ENCODE measurements around the gene MFAP3L. TPM values are rescaled to one million over a fixed set of nuclear protein-coding genes. Genes with fewer than 3 reads are reported as not detected.

The MFAP3L gene
- total RNA-seq, 4 donors from 2014 or later, result 3.2 to 11.3 (median 4.6) TPM

GRCh38 chr4:170001745-170002267 lies 24.4 kb downstream of the MFAP3L start:
- ATAC-seq, result no peak
- no peaks in the 10 kb centered on the region for H3K27me3 ChIP-seq
- no peaks in the 10 kb centered on the region for H3K36me3 ChIP-seq
- peaks cover 0 to 11% of the 10 kb centered on the region in 2 donors for H3K4me1 ChIP-seq
- no peak overlapping the region for H3K27ac ChIP-seq
- TF ChIP-seq CTCF (IDR thresholded peaks at IDR 0.05 in 4 of 5, conservative IDR thresholded peaks at IDR 0.05 in 1 of 5) (no peak), POLR2A (IDR thresholded peaks at IDR 0.05) (no peak)
- in situ Hi-C loops (cut with MboI; ENCODE audit: low sequenced_read_pairs in 4 of 4) (no loop called here), intact Hi-C loops (cut with DNase I; ENCODE audit: low total_unique reads) (loop anchor here (10.0 kb wide), 1 partner anchor 97 kb away; no protein-coding TSS in a partner anchor)
- H3K9me3 ChIP-seq, result no peaks in the 10 kb centered on the region
- no peak for DNase-seq
- no peak overlapping the region for H3K4me3 ChIP-seq

- H3K4me3 ChIP-seq, result no peak overlapping the region
- no peak overlapping the region for H3K27ac ChIP-seq
- H3K4me1 ChIP-seq, result peaks cover 0 to 11% of the 10 kb centered on the region in 2 donors
- intact Hi-C loops (cut with DNase I; ENCODE audit: low total_unique reads), result loop anchor here (10.0 kb wide), 1 partner anchor 96 kb away; no protein-coding TSS in a partner anchor
- DNase-seq (no peak), ATAC-seq (no peak)
- TF ChIP-seq CTCF (IDR thresholded peaks at IDR 0.05 in 4 of 5, conservative IDR thresholded peaks at IDR 0.05 in 1 of 5) (no peak), POLR2A (IDR thresholded peaks at IDR 0.05) (no peak)
- no peaks in the 10 kb centered on the region for H3K27me3 ChIP-seq
- H3K36me3 ChIP-seq, result no peaks in the 10 kb centered on the region
- in situ Hi-C loops (cut with MboI; ENCODE audit: low sequenced_read_pairs in 4 of 4), result no loop called here
- no peaks in the 10 kb centered on the region for H3K9me3 ChIP-seq
Observed at GRCh38 chr4:170001011-170001744, 25.0 kb downstream of the MFAP3L start.

- in situ Hi-C loops (cut with MboI; ENCODE audit: low sequenced_read_pairs in 4 of 4), result no loop called here
- H3K27me3 ChIP-seq, result no peaks in the 10 kb centered on the region
- H3K4me1 ChIP-seq, result peaks cover 0 to 1% of the 10 kb centered on the region in 2 donors
- ATAC-seq, result no peak
- DNase-seq, result no peak
- H3K9me3 ChIP-seq, result no peaks in the 10 kb centered on the region
- intact Hi-C loops (cut with DNase I; ENCODE audit: low total_unique reads), result loop anchor here (10.0 kb wide), 1 partner anchor 95 kb away; no protein-coding TSS in a partner anchor
- no peak for TF ChIP-seq POLR2A (IDR thresholded peaks at IDR 0.05)
- TF ChIP-seq CTCF (IDR thresholded peaks at IDR 0.05 in 4 of 5, conservative IDR thresholded peaks at IDR 0.05 in 1 of 5), result no peak
- no peaks in the 10 kb centered on the region for H3K36me3 ChIP-seq
- H3K27ac ChIP-seq, result no peak overlapping the region
- no peak overlapping the region for H3K4me3 ChIP-seq
Observed at GRCh38 chr4:169999923-170000322, 26.3 kb downstream of the MFAP3L start.

- Histone ChIP-seq H3K36me3 (no peaks in the 10 kb centered on the region), H3K9me3 (no peaks in the 10 kb centered on the region), H3K4me1 (no peaks in the 10 kb centered on the region), H3K4me3 (no peak overlapping the region), H3K27ac (no peak overlapping the region), H3K27me3 (no peaks in the 10 kb centered on the region)
- DNase-seq, result no peak
- TF ChIP-seq POLR2A (IDR thresholded peaks at IDR 0.05) (no peak), CTCF (IDR thresholded peaks at IDR 0.05 in 4 of 5, conservative IDR thresholded peaks at IDR 0.05 in 1 of 5) (no peak)
- intact Hi-C loops (cut with DNase I; ENCODE audit: low total_unique reads) (no loop called here), in situ Hi-C loops (cut with MboI; ENCODE audit: low sequenced_read_pairs in 4 of 4) (no loop called here)
- no peak for ATAC-seq
Observed at GRCh38 chr4:169998981-169999380, 27.2 kb downstream of the MFAP3L start.

Measured in gastrocnemius medialis (tissue), 4 donors.